ENCODE measurements around the gene TUBB3.
A peak's percentile ranks its signal among the peaks of the same experiment; 100 is the strongest.

DNA sequence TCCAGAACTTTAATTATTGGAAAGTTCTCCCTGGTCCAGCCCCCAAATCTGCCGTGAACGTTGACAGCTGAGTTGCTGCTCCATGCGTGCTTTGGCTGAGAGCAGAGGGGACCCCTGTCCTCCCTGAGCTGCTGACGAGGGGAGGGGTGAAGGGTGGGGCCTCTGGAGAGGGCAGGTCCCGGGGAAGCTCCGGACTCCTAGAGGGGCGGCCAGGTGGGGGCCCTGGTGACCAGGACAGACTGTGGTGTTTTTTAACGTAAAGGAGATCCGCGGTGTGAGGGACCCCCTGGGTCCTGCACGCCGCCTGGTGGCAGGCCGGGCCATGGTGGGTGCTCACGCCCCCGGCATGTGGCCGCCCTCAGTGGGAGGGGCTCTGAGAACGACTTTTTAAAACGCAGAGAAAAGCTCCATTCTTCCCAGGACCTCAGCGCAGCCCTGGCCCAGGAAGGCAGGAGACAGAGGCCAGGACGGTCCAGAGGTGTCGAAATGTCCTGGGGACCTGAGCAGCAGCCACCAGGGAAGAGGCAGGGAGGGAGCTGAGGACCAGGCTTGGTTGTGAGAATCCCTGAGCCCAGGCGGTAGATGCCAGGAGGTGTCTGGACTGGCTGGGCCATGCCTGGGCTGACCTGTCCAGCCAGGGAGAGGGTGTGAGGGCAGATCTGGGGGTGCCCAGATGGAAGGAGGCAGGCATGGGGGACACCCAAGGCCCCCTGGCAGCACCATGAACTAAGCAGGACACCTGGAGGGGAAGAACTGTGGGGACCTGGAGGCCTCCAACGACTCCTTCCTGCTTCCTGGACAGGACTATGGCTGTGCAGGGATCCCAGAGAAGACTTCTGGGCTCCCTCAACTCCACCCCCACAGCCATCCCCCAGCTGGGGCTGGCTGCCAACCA lies 4.4 kb upstream of the TUBB3 start, which contains the start of gene MC1R:
- TF ChIP-seq, protein P1, sequence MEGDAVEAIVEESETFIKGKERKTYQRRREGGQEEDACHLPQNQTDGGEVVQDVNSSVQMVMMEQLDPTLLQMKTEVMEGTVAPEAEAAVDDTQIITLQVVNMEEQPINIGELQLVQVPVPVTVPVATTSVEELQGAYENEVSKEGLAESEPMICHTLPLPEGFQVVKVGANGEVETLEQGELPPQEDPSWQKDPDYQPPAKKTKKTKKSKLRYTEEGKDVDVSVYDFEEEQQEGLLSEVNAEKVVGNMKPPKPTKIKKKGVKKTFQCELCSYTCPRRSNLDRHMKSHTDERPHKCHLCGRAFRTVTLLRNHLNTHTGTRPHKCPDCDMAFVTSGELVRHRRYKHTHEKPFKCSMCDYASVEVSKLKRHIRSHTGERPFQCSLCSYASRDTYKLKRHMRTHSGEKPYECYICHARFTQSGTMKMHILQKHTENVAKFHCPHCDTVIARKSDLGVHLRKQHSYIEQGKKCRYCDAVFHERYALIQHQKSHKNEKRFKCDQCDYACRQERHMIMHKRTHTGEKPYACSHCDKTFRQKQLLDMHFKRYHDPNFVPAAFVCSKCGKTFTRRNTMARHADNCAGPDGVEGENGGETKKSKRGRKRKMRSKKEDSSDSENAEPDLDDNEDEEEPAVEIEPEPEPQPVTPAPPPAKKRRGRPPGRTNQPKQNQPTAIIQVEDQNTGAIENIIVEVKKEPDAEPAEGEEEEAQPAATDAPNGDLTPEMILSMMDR (IDR thresholded peaks at IDR 0.05) = peak in 2 of 4 donors; percentile 15
- TF ChIP-seq POLR2A (IDR thresholded peaks at IDR 0.05) = no peak

Data from right lobe of liver (tissue), 4 donors.